ENCODE measurements around the gene CCDC92B. TPM values are rescaled to one million over a fixed set of nuclear protein-coding genes. Genes with fewer than 3 reads are reported as not detected.

Gene CCDC92B
- 1.5 TPM for polyA plus RNA-seq
- long read RNA-seq, donor 1 = 0 reads
- long read RNA-seq, donor 2, partial matches to known transcripts = 0 of 3 reads
- long read RNA-seq, donor 2, other reads (novel, unspliced or antisense) = 0 of 3 reads
- long read RNA-seq, donor 3 = 0 reads
- long read RNA-seq, donor 4 = 0 reads
- long read RNA-seq, donor 5, partial matches to known transcripts = 0 of 1 reads
- long read RNA-seq, donor 5, other reads (novel, unspliced or antisense) = 0 of 1 reads
- long read RNA-seq, donor 6, partial matches to known transcripts = 0 of 3 reads
- long read RNA-seq, donor 6, other reads (novel, unspliced or antisense) = 0 of 3 reads
- long read RNA-seq, donor 7, partial matches to known transcripts = 0 of 1 reads
- long read RNA-seq, donor 7, other reads (novel, unspliced or antisense) = 0 of 1 reads
- long read RNA-seq, donor 8 = 0 reads
- long read RNA-seq, donor 9, partial matches to known transcripts = 0 of 3 reads
- long read RNA-seq, donor 9, other reads (novel, unspliced or antisense) = 0 of 3 reads
- long read RNA-seq, donor 10, partial matches to known transcripts = 0 of 1 reads
- long read RNA-seq, donor 10, other reads (novel, unspliced or antisense) = 0 of 1 reads
- long read RNA-seq, donor 11, partial matches to known transcripts = 0 of 1 reads
- long read RNA-seq, donor 11, other reads (novel, unspliced or antisense) = 0 of 1 reads

GRCh38 chr17:2749058-2749783, at the start of gene CCDC92B:
CCDC92B (minus strand) TSS chr17:2749652; CDS start chr17:2735145, 14,507 bp downstream.
- no CpG with 5 or more reads among the region's 76 CpGs for WGBS (ENCODE audit: insufficient coverage, low lambda C conversion rate)
- Histone ChIP-seq H3K4me1 (ENCODE audit: control insufficient read depth, insufficient read depth, low read length) (peaks cover 2% of the 10 kb centered on the region), H3K27ac (ENCODE audit: low read length) (no peak within 1 kb of the TSS), H3K4me3 (ENCODE audit: low read length) (no peak within 1 kb of the TSS), H3K27me3 (ENCODE audit: control insufficient read depth, insufficient read depth, low read length) (peaks cover 46% of the 10 kb centered on the region), H3K36me3 (ENCODE audit: control insufficient read depth, insufficient read depth, low read length) (no peaks in the 10 kb centered on the region), H3K9me3 (ENCODE audit: control insufficient read depth, low read depth, low read length) (no peaks in the 10 kb centered on the region)
- DNase-seq = no peak

GRCh38 chr17:2798678-2799077, 49.2 kb upstream of the CCDC92B start:
- no peak for DNase-seq
- H3K4me1 ChIP-seq (ENCODE audit: control insufficient read depth, insufficient read depth, low read length) = no peaks in the 10 kb centered on the region
- no CpG with 5 or more reads among the region's 11 CpGs for WGBS (ENCODE audit: insufficient coverage, low lambda C conversion rate)

GRCh38 chr17:2798188-2798587, 48.7 kb upstream of the CCDC92B start:
- Histone ChIP-seq H3K9me3 (ENCODE audit: control insufficient read depth, low read depth, low read length) (no peaks in the 10 kb centered on the region), H3K36me3 (ENCODE audit: control insufficient read depth, insufficient read depth, low read length) (no peaks in the 10 kb centered on the region), H3K4me3 (ENCODE audit: low read length) (no peak overlapping the region), H3K27me3 (ENCODE audit: control insufficient read depth, insufficient read depth, low read length) (no peaks in the 10 kb centered on the region), H3K4me1 (ENCODE audit: control insufficient read depth, insufficient read depth, low read length) (no peaks in the 10 kb centered on the region), H3K27ac (ENCODE audit: low read length) (no peak overlapping the region)
- no CpG with 5 or more reads among the region's 11 CpGs for WGBS (ENCODE audit: insufficient coverage, low lambda C conversion rate)
- no peak for DNase-seq

More at GRCh38 chr17:2798678-2799077, 49.2 kb upstream of the CCDC92B start:
- Histone ChIP-seq H3K36me3 (ENCODE audit: control insufficient read depth, insufficient read depth, low read length) (no peaks in the 10 kb centered on the region), H3K27me3 (ENCODE audit: control insufficient read depth, insufficient read depth, low read length) (no peaks in the 10 kb centered on the region), H3K9me3 (ENCODE audit: control insufficient read depth, low read depth, low read length) (no peaks in the 10 kb centered on the region), H3K4me3 (ENCODE audit: low read length) (no peak overlapping the region), H3K27ac (ENCODE audit: low read length) (no peak overlapping the region)

- H3K9me3 ChIP-seq (ENCODE audit: control insufficient read depth, low read depth, low read length) = no peaks in the 10 kb centered on the region
- H3K27me3 ChIP-seq (ENCODE audit: control insufficient read depth, insufficient read depth, low read length) = no peaks in the 10 kb centered on the region
- no peak overlapping the region for H3K4me3 ChIP-seq (ENCODE audit: low read length)
- no CpG with 5 or more reads among the region's 11 CpGs for WGBS (ENCODE audit: insufficient coverage, low lambda C conversion rate)
- no peaks in the 10 kb centered on the region for H3K36me3 ChIP-seq (ENCODE audit: control insufficient read depth, insufficient read depth, low read length)
- H3K4me1 ChIP-seq (ENCODE audit: control insufficient read depth, insufficient read depth, low read length) = no peaks in the 10 kb centered on the region
- H3K27ac ChIP-seq (ENCODE audit: low read length) = no peak overlapping the region
- no peak for DNase-seq
Measured at GRCh38 chr17:2797637-2798036, 48.2 kb upstream of the CCDC92B start.

GRCh38 chr17:2797226-2797625, 47.8 kb upstream of the CCDC92B start:
- Histone ChIP-seq H3K9me3 (ENCODE audit: control insufficient read depth, low read depth, low read length) (no peaks in the 10 kb centered on the region), H3K27ac (ENCODE audit: low read length) (no peak overlapping the region), H3K4me3 (ENCODE audit: low read length) (no peak overlapping the region), H3K36me3 (ENCODE audit: control insufficient read depth, insufficient read depth, low read length) (no peaks in the 10 kb centered on the region), H3K27me3 (ENCODE audit: control insufficient read depth, insufficient read depth, low read length) (no peaks in the 10 kb centered on the region), H3K4me1 (ENCODE audit: control insufficient read depth, insufficient read depth, low read length) (no peaks in the 10 kb centered on the region)
- WGBS (ENCODE audit: insufficient coverage, low lambda C conversion rate) = no CpG with 5 or more reads among the region's 15 CpGs
- DNase-seq = no peak

GRCh38 chr17:2796164-2797125, 47.0 kb upstream of the CCDC92B start, which contains the start of gene RAP1GAP2:
RAP1GAP2 (plus strand) TSS chr17:2796438; CDS start chr17:2796528, 90 bp downstream.
- no peak within 1 kb of the TSS for H3K27ac ChIP-seq (ENCODE audit: low read length)
- H3K4me3 ChIP-seq (ENCODE audit: low read length) = no peak within 1 kb of the TSS
- WGBS (ENCODE audit: insufficient coverage, low lambda C conversion rate) = no CpG with 5 or more reads among the region's 39 CpGs
- H3K27me3 ChIP-seq (ENCODE audit: control insufficient read depth, insufficient read depth, low read length) = no peaks in the 10 kb centered on the region
- H3K9me3 ChIP-seq (ENCODE audit: control insufficient read depth, low read depth, low read length) = no peaks in the 10 kb centered on the region
- H3K4me1 ChIP-seq (ENCODE audit: control insufficient read depth, insufficient read depth, low read length) = no peaks in the 10 kb centered on the region
- H3K36me3 ChIP-seq (ENCODE audit: control insufficient read depth, insufficient read depth, low read length) = no peaks in the 10 kb centered on the region
- DNase-seq = peak in 1 of 2 donors; percentile 40

GRCh38 chr17:2795441-2796163, 46.1 kb upstream of the CCDC92B start:
- WGBS (ENCODE audit: insufficient coverage, low lambda C conversion rate) = no CpG with 5 or more reads among the region's 28 CpGs
- Histone ChIP-seq H3K36me3 (ENCODE audit: control insufficient read depth, insufficient read depth, low read length) (no peaks in the 10 kb centered on the region), H3K27me3 (ENCODE audit: control insufficient read depth, insufficient read depth, low read length) (no peaks in the 10 kb centered on the region), H3K27ac (ENCODE audit: low read length) (no peak overlapping the region), H3K4me1 (ENCODE audit: control insufficient read depth, insufficient read depth, low read length) (peaks cover 7% of the 10 kb centered on the region), H3K4me3 (ENCODE audit: low read length) (no peak overlapping the region), H3K9me3 (ENCODE audit: control insufficient read depth, low read depth, low read length) (no peaks in the 10 kb centered on the region)
- DNase-seq = no peak

- no peaks in the 10 kb centered on the region for H3K36me3 ChIP-seq (ENCODE audit: control insufficient read depth, insufficient read depth, low read length)
- H3K4me3 ChIP-seq (ENCODE audit: low read length) = no peak overlapping the region
- no peaks in the 10 kb centered on the region for H3K9me3 ChIP-seq (ENCODE audit: control insufficient read depth, low read depth, low read length)
- peaks cover 7% of the 10 kb centered on the region for H3K4me1 ChIP-seq (ENCODE audit: control insufficient read depth, insufficient read depth, low read length)
- no peak for DNase-seq
- WGBS (ENCODE audit: insufficient coverage, low lambda C conversion rate) = 100% methylated on average over 1 of the region's 6 CpGs
- H3K27ac ChIP-seq (ENCODE audit: low read length) = no peak overlapping the region
- H3K27me3 ChIP-seq (ENCODE audit: control insufficient read depth, insufficient read depth, low read length) = no peaks in the 10 kb centered on the region
Measured at GRCh38 chr17:2794111-2794803, 44.8 kb upstream of the CCDC92B start.

All from large intestine (tissue), 12 donors.